HepG2 (cell line): ENCODE data around the gene GAL3ST3. TPM values are rescaled to one million over a fixed set of nuclear protein-coding genes. Genes with fewer than 3 reads are reported as not detected.
A peak's percentile ranks its signal among the peaks of the same experiment; 100 is the strongest.

Experiments used
- BRD4 ChIP-seq: sonication (generic); formaldehyde crosslinking; IDR thresholded peaks from 2 replicates; pipeline ENCODE4 v1.4.0; 2020; ENCODE audit warnings: missing genetic modification reagents
- DR1 ChIP-seq: sonication (generic); formaldehyde crosslinking; IDR thresholded peaks from 2 replicates; pipeline ENCODE4 v1.8.0; 2021; ENCODE audit warnings: mild to moderate bottlenecking, missing genetic modification reagents, inconsistent platforms
- ELF1 ChIP-seq: sonication (generic); formaldehyde crosslinking; IDR thresholded peaks from 2 replicates; pipeline ENCODE4 v1.4.0; 2020; ENCODE audit warnings: missing genetic modification reagents
- FOXJ3 ChIP-seq: sonication (generic); formaldehyde crosslinking; IDR thresholded peaks from 2 replicates; pipeline ENCODE4 v1.4.0; 2020; ENCODE audit warnings: missing genetic modification reagents, mild to moderate bottlenecking, borderline replicate concordance
- FOXP4 ChIP-seq: sonication (generic); formaldehyde crosslinking; IDR thresholded peaks from 2 replicates; pipeline ENCODE4 v1.4.0; 2020; ENCODE audit warnings: missing genetic modification reagents
- GABPB1 ChIP-seq: IDR thresholded peaks from 2 replicates; pipeline ENCODE4 v1.6.1; 2016; ENCODE audit warnings: mild to moderate bottlenecking, missing genetic modification reagents, moderate library complexity, missing compliant biosample characterization
- HDAC1 ChIP-seq: sonication (generic); formaldehyde crosslinking; IDR thresholded peaks from 2 replicates; pipeline ENCODE4 v1.5.1; 2020; ENCODE audit warnings: mild to moderate bottlenecking, missing genetic modification reagents
- MAFK ChIP-seq, 2 experiments: IDR thresholded peaks in 1 of 2; conservative IDR thresholded peaks in 1 of 2; 2 replicates each; pipeline ENCODE4 v1.6.1; 2011; ENCODE audit warnings: improper control_type of control experiment in 2 of 2, low read length in 2 of 2
- PCBP1 ChIP-seq: fragments of 200-400 bp; formaldehyde crosslinking; IDR thresholded peaks from 2 replicates; pipeline ENCODE4 v1.6.1; 2017; ENCODE audit warnings: mild to moderate bottlenecking, low read depth, low read length, borderline replicate concordance
- POGZ ChIP-seq: sonication (generic); formaldehyde crosslinking; IDR thresholded peaks from 2 replicates; pipeline ENCODE4 v1.4.0; 2020; ENCODE audit warnings: mild to moderate bottlenecking, missing genetic modification reagents
- RAD21 ChIP-seq: fragments of 450-650 bp; formaldehyde crosslinking; IDR thresholded peaks from 2 replicates; pipeline ENCODE4 v1.5.0; 2020; ENCODE audit warnings: mild to moderate bottlenecking
- SETDB1 ChIP-seq: sonication (generic); formaldehyde crosslinking; IDR thresholded peaks from 2 replicates; pipeline ENCODE4 v1.5.1; 2020; ENCODE audit warnings: missing genetic modification reagents, mild to moderate bottlenecking, borderline replicate concordance
- XRCC5 ChIP-seq: fragments of 200-400 bp; formaldehyde crosslinking; optimal IDR thresholded peaks from 2 replicates; pipeline ENCODE3; 2017; ENCODE audit warnings: mild to moderate bottlenecking, low read length
- ZFP62 ChIP-seq: sonication (generic); formaldehyde crosslinking; IDR thresholded peaks from 2 replicates; pipeline ENCODE4 v1.4.0; 2020; ENCODE audit warnings: missing genetic modification reagents
- ZKSCAN8 ChIP-seq: IDR thresholded peaks from 2 replicates; pipeline ENCODE4 v1.6.1; 2016; ENCODE audit warnings: borderline replicate concordance, missing genetic modification reagents, missing compliant biosample characterization
- ZNF337 ChIP-seq: sonication (generic); formaldehyde crosslinking; IDR thresholded peaks from 2 replicates; pipeline ENCODE4 v1.5.1; 2020; ENCODE audit warnings: missing genetic modification reagents, low read depth, mild to moderate bottlenecking, borderline replicate concordance
- ZNF660 ChIP-seq: sonication (generic); formaldehyde crosslinking; IDR thresholded peaks from 2 replicates; pipeline ENCODE4 v1.5.1; 2020; ENCODE audit warnings: mild to moderate bottlenecking, low read depth, missing genetic modification reagents, borderline replicate concordance
- ZNF772 ChIP-seq: sonication (generic); formaldehyde crosslinking; IDR thresholded peaks from 2 replicates; pipeline ENCODE4 v1.5.0; 2020; ENCODE audit warnings: mild to moderate bottlenecking, missing genetic modification reagents
- polyA plus RNA-seq, 8 experiments: library from polyadenylated mRNA; depleted of rRNA in 3 of 8; stranded (reverse) in 7 of 8; unstranded in 1 of 8; fragments of >200 nt; fragmentation: Illumina TruSeq in 4 of 8; extraction: Trizol in 4 of 8; gene quantifications; 2 replicates each; pipeline versions ENCODE4 v1.2.1 to v1.2.3, GENCODE V29; 2011 to 2016; ENCODE audit warnings: low read depth in 4 of 8, missing spikeins in 1 of 8, mixed read lengths in 1 of 8; ENCODE audit not compliant: insufficient read depth in 1 of 8
- total RNA-seq, 5 experiments: library from RNA; depleted of rRNA; stranded (reverse); fragments of >200 nt; fragmentation: Illumina TruSeq; extraction: Trizol; gene quantifications; 2 replicates each; pipeline ENCODE4 v1.2.3, GENCODE V29; 2016; ENCODE audit warnings: low read depth in 1 of 5
- TF ChIP-seq, protein P1 (sequence below): sonication (generic); formaldehyde crosslinking; IDR thresholded peaks from 2 replicates; pipeline ENCODE4 v1.5.0; 2020; ENCODE audit warnings: mild to moderate bottlenecking, missing genetic modification reagents
- TF ChIP-seq, protein P2 (sequence below): sonication (generic); formaldehyde crosslinking; IDR thresholded peaks from 2 replicates; pipeline ENCODE4 v1.4.0; 2020; ENCODE audit warnings: missing genetic modification reagents

The GAL3ST3 gene
- total and polyA plus RNA-seq, 2 of the 13 experiments (the other 11 are each of a cell fraction or from before 2014, with no cell fraction given), result not detected

DNA sequence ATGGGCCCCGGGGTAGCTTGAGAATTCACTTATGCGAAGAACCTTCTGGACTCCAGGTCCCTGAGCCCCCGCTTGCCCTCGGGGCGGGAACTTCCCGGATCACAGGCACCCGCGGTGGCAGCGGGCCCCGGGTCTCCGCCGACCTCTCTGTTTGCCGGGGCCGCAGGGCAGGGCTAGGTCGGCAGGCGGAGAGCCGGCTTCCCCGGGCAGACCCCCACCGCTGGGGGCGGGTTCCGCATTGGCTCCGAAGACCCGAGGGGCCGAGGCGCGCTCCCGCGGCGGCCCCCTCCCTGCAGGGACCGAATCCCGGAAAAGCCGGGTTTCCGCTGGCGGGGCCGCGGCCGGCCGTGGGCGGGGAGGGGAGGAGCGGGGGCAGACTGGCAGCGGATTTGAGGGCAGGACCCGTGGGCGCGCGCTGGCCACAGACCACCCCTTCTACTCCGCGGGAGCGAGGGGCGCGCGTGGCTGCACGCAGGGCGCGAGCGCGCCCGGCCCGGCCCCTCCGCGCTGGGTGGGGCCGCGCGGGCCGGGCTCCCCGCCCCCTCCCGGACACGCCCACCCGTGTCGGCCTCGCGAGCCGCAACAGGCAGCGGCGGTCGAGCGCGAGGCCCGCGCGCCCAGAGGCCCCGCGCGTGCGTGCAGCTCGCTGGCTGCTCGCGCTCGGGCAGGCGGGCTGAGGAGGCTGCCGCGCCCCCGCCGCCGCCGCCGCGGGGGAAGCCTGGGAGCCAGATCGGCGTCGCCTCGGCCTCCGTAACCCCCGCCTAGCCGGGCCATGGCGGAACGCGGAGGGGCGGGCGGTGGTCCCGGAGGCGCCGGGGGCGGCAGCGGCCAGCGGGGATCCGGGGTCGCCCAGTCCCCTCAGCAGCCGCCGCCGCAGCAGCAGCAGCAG is 21.0 kb upstream of the GAL3ST3 start, which contains the start of gene PACS1 (continued):
- TF ChIP-seq, protein P1, sequence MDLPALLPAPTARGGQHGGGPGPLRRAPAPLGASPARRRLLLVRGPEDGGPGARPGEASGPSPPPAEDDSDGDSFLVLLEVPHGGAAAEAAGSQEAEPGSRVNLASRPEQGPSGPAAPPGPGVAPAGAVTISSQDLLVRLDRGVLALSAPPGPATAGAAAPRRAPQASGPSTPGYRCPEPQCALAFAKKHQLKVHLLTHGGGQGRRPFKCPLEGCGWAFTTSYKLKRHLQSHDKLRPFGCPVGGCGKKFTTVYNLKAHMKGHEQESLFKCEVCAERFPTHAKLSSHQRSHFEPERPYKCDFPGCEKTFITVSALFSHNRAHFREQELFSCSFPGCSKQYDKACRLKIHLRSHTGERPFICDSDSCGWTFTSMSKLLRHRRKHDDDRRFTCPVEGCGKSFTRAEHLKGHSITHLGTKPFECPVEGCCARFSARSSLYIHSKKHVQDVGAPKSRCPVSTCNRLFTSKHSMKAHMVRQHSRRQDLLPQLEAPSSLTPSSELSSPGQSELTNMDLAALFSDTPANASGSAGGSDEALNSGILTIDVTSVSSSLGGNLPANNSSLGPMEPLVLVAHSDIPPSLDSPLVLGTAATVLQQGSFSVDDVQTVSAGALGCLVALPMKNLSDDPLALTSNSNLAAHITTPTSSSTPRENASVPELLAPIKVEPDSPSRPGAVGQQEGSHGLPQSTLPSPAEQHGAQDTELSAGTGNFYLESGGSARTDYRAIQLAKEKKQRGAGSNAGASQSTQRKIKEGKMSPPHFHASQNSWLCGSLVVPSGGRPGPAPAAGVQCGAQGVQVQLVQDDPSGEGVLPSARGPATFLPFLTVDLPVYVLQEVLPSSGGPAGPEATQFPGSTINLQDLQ (CRISPR knock-in tag), result no peak
- peak; percentile 19; the same call in 1 of the 2 replicates for TF ChIP-seq ELF1 (CRISPR knock-in tag)
- no peak for TF ChIP-seq ZNF772
- TF ChIP-seq GABPB1 (CRISPR knock-in tag), result peak; percentile 78; the same call in 1 of the 2 replicates
- no peak for TF ChIP-seq FOXJ3 (CRISPR knock-in tag)
- TF ChIP-seq, protein P2, sequence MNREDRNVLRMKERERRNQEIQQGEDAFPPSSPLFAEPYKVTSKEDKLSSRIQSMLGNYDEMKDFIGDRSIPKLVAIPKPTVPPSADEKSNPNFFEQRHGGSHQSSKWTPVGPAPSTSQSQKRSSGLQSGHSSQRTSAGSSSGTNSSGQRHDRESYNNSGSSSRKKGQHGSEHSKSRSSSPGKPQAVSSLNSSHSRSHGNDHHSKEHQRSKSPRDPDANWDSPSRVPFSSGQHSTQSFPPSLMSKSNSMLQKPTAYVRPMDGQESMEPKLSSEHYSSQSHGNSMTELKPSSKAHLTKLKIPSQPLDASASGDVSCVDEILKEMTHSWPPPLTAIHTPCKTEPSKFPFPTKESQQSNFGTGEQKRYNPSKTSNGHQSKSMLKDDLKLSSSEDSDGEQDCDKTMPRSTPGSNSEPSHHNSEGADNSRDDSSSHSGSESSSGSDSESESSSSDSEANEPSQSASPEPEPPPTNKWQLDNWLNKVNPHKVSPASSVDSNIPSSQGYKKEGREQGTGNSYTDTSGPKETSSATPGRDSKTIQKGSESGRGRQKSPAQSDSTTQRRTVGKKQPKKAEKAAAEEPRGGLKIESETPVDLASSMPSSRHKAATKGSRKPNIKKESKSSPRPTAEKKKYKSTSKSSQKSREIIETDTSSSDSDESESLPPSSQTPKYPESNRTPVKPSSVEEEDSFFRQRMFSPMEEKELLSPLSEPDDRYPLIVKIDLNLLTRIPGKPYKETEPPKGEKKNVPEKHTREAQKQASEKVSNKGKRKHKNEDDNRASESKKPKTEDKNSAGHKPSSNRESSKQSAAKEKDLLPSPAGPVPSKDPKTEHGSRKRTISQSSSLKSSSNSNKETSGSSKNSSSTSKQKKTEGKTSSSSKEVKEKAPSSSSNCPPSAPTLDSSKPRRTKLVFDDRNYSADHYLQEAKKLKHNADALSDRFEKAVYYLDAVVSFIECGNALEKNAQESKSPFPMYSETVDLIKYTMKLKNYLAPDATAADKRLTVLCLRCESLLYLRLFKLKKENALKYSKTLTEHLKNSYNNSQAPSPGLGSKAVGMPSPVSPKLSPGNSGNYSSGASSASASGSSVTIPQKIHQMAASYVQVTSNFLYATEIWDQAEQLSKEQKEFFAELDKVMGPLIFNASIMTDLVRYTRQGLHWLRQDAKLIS (CRISPR knock-in tag), result no peak
- TF ChIP-seq FOXP4 (CRISPR knock-in tag), result no peak
- TF ChIP-seq ZNF660 (CRISPR knock-in tag), result no peak
- TF ChIP-seq ZKSCAN8 (CRISPR knock-in tag), result no peak
- TF ChIP-seq ZFP62 (CRISPR knock-in tag), result no peak
- no peak for TF ChIP-seq XRCC5
- no peak; the same call in none of the 2 replicates for TF ChIP-seq RAD21 (CRISPR knock-in tag)
- no peak for TF ChIP-seq PCBP1
- TF ChIP-seq ZNF337 (CRISPR knock-in tag), result no peak
- no peak for TF ChIP-seq POGZ (CRISPR knock-in tag)
- TF ChIP-seq MAFK (conservative IDR thresholded peaks at IDR 0.05 in 1 of 2, IDR thresholded peaks at IDR 0.05 in 1 of 2; ENCODE audit: low read length in 2 of 2), result no peak
- TF ChIP-seq DR1 (CRISPR knock-in tag), result no peak
- no peak for TF ChIP-seq BRD4 (CRISPR knock-in tag)
- peak; percentile 67; the same call in 1 of the 2 replicates for TF ChIP-seq HDAC1 (CRISPR knock-in tag)
- TF ChIP-seq SETDB1 (CRISPR knock-in tag), result no peak
